ENCODE results near the gene GABRG3. TPM values are rescaled to one million over a fixed set of nuclear protein-coding genes. Genes with fewer than 3 reads are reported as not detected.

Gene GABRG3
- total and polyA plus RNA-seq, 2 of the 4 experiments (the other 2 are of a cell fraction) = not detected

DNA sequence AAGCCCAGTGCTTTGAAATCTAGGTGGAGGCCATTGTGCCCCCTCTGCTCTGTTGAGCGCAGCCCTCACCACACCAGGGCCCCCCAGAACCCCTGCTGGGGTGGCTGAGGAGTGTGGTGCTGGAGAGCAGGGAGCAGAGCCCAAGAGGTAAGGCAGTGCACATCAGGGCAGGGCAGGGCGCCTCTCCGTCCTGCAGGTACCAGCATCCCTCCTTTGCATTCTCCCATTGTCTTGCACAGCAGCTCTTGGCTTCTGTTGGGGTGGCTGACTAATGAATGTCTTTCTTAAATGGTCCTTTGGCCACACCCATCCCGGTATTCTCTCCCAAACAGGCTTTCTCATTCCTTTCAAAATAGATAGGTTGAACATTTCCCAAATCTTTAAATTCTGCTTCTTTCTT lies 41.4 kb upstream of the GABRG3 start:
- no peaks in the 10 kb centered on the region for H3K27me3 ChIP-seq (ENCODE audit: control insufficient read depth, insufficient read depth, low read length)

More for the DNA sequence above, 41.4 kb upstream of the GABRG3 start:
- H2BK120ac ChIP-seq (ENCODE audit: low read depth, low read length) = no peak overlapping the region
- H4K20me1 ChIP-seq (ENCODE audit: insufficient read depth, low read length) = no peaks in the 10 kb centered on the region
- H3K23ac ChIP-seq (ENCODE audit: low read depth, low read length) = no peak overlapping the region
- no peak overlapping the region for H2BK15ac ChIP-seq (ENCODE audit: low read depth, low read length)
- H4K5ac ChIP-seq (ENCODE audit: low read depth, low read length) = no peak overlapping the region
- no peaks in the 10 kb centered on the region for H3K79me1 ChIP-seq (ENCODE audit: low read depth in 1 of 2, low read length in 2 of 2)
- no peak overlapping the region for H3K4me3 ChIP-seq (ENCODE audit: insufficient read depth, low read depth, low read length)
- H3K4me2 ChIP-seq (ENCODE audit: low read depth, low read length) = no peak overlapping the region
- H2BK20ac ChIP-seq (ENCODE audit: low read depth, low read length) = no peak overlapping the region
- DNase-seq = no peak
- in situ Hi-C loops (cut with MboI; ENCODE audit: low sequenced_read_pairs) (no loop called here), dilution Hi-C loops (cut with HindIII; ENCODE audit: low sequenced_read_pairs, unreplicated experiment) (no loop called here), intact Hi-C loops (cut with micrococcal nuclease) (no loop called here)
- no peak overlapping the region for H3K9ac ChIP-seq (ENCODE audit: low read depth, low read length)
- H3K9me1 ChIP-seq (ENCODE audit: insufficient read depth, low read length) = no peaks in the 10 kb centered on the region
- no peaks in the 10 kb centered on the region for H3K4me1 ChIP-seq (ENCODE audit: control insufficient read depth, insufficient read depth, low read length)
- H3K9me3 ChIP-seq (ENCODE audit: control insufficient read depth, insufficient read depth, low read length) = peaks cover 11% of the 10 kb centered on the region
- H2BK5ac ChIP-seq (ENCODE audit: low read depth, low read length, poor library complexity, severe bottlenecking) = no peak overlapping the region
- no peak overlapping the region for H4K91ac ChIP-seq (ENCODE audit: insufficient read depth, low read depth, low read length)
- POLR2A ChIA-PET (ENCODE audit: unreplicated experiment) = no interaction called here
- H2AK5ac ChIP-seq (ENCODE audit: low read depth, low read length) = no peak overlapping the region
- H4K8ac ChIP-seq (ENCODE audit: low read depth in 2 of 2, low read length in 2 of 2) = no peak overlapping the region
- no peak overlapping the region for H3K27ac ChIP-seq (ENCODE audit: insufficient read depth, low read length)
- ATAC-seq (ENCODE audit: low read depth) = no peak
- H2AFZ ChIP-seq (replicated peaks; ENCODE audit: low read length, poor library complexity) = no peak overlapping the region
- BruUV-seq (replicated peaks) = no TSS peak
- H3K36me3 ChIP-seq (ENCODE audit: control insufficient read depth, insufficient read depth, low read length) = no peaks in the 10 kb centered on the region
- CTCF ChIA-PET = no interaction called here
- no peak overlapping the region for H3K4ac ChIP-seq (ENCODE audit: low read depth, low read length)
- WGBS, 2 experiments (ENCODE audit: extremely low coverage in 2 of 2, insufficient read length in 1 of 2) = no CpG with 5 or more reads among the region's 4 CpGs
- no peak overlapping the region for H3K56ac ChIP-seq (ENCODE audit: extremely low read depth, insufficient read depth, low read length)
- H3K18ac ChIP-seq (ENCODE audit: low read depth, low read length) = no peak overlapping the region
- H3K14ac ChIP-seq (replicated peaks; ENCODE audit: low read depth, low read length) = no peak overlapping the region
- TF ChIP-seq CHD1 (IDR thresholded peaks at IDR 0.05; ENCODE audit: low read depth, low read length) (no peak), FOS (IDR thresholded peaks at IDR 0.05; ENCODE audit: low read depth, low read length) (no peak), BHLHE40 (IDR thresholded peaks at IDR 0.05; ENCODE audit: low read depth, low read length) (no peak), SMC3 (IDR thresholded peaks at IDR 0.05; ENCODE audit: low read depth, low read length) (no peak)
- TF ChIP-seq, protein P1, sequence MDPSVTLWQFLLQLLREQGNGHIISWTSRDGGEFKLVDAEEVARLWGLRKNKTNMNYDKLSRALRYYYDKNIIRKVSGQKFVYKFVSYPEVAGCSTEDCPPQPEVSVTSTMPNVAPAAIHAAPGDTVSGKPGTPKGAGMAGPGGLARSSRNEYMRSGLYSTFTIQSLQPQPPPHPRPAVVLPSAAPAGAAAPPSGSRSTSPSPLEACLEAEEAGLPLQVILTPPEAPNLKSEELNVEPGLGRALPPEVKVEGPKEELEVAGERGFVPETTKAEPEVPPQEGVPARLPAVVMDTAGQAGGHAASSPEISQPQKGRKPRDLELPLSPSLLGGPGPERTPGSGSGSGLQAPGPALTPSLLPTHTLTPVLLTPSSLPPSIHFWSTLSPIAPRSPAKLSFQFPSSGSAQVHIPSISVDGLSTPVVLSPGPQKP (IDR thresholded peaks at IDR 0.05; ENCODE audit: borderline replicate concordance, low read depth, low read length) = no peak
- no peak overlapping the region for H2AK9ac ChIP-seq (replicated peaks; ENCODE audit: low read depth, low read length, poor library complexity)

All from IMR-90 (cell line).